ENCODE results near the gene IGDCC3.

Gene IGDCC3

DNA sequence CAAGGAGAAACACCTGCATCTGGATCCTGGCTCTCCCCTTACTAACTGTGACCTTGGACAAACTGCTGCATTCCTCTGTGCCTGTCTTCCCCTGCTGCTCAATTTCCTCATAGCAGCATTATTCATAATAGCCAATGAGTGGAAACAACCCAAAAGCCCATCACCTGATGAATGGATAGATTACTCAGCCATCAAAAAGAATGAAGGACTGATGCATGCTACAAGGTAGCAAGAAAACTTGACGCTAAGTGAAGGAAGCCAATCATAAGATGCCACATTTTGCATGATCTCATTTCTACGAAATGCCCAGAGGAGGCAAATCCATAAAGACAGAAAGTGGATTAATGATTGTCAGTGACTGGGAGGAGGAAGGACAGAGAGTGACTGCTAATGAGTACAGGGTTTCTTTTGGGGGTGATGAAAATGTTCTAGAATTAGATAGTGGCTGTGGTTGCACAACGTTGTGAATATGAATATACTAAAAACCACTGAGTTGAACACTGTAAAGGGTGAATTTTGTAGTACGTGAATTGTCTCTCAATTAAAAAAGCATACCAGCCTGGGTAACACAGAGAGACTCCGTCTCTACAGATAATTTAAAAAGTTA is 33.8 kb upstream of the IGDCC3 start:
- no peak for TF ChIP-seq ZNF274 (IDR thresholded peaks at IDR 0.05; ENCODE audit: low read depth, low read length)
- TF ChIP-seq YY1 (IDR thresholded peaks at IDR 0.05; ENCODE audit: insufficient read depth, insufficient read length): no peak
- TF ChIP-seq SUZ12 (IDR thresholded peaks at IDR 0.05; ENCODE audit: extremely low read depth, insufficient read depth, insufficient read length): no peak
- no peak for DNase-seq (ENCODE audit: low read depth, low spot score)
- H3K9me3 ChIP-seq (ENCODE audit: insufficient read depth, low read length): no peaks in the 10 kb centered on the region
- H3K9ac ChIP-seq (ENCODE audit: insufficient read length, low read depth): no peak overlapping the region
- H3K4me1 ChIP-seq (ENCODE audit: insufficient read depth, insufficient read length): peaks cover 33% of the 10 kb centered on the region
- H3K36me3 ChIP-seq (ENCODE audit: insufficient read depth, insufficient read length, low read length): peaks cover 11% of the 10 kb centered on the region
- no peaks in the 10 kb centered on the region for H3K27me3 ChIP-seq (ENCODE audit: insufficient read depth, insufficient read length)
- H3K4me3 ChIP-seq (ENCODE audit: insufficient read length, low read depth): no peak overlapping the region

DNA sequence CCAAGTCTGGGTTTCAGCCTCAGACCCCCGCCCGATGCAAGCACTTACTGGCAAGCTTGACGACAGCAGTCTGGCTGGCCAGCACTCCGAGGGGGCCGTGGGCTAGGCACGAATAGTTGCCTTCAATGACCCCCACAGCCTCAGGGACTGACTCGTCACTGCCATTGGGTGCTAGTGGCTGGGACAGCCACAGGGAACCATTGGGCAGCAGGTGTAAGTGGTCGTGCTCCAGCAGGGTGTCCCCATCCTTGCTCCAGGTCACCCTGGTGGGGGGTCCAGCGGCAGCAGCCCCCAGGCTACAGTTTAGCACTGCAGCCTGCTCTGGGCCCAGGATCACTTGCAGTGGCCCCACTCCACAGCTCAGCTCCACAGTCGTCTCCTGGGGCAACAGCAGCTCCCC is 33.2 kb upstream of the IGDCC3 start:
- Histone ChIP-seq H3K9ac (ENCODE audit: insufficient read length, low read depth) (no peak overlapping the region), H3K9me3 (ENCODE audit: insufficient read depth, low read length) (no peaks in the 10 kb centered on the region), H3K27me3 (ENCODE audit: insufficient read depth, insufficient read length) (no peaks in the 10 kb centered on the region), H3K36me3 (ENCODE audit: insufficient read depth, insufficient read length, low read length) (peaks cover 13% of the 10 kb centered on the region), H3K4me1 (ENCODE audit: insufficient read depth, insufficient read length) (peaks cover 33% of the 10 kb centered on the region), H3K4me3 (ENCODE audit: insufficient read length, low read depth) (no peak overlapping the region)
- no peak for TF ChIP-seq ZNF274 (IDR thresholded peaks at IDR 0.05; ENCODE audit: low read depth, low read length)
- no peak for TF ChIP-seq SUZ12 (IDR thresholded peaks at IDR 0.05; ENCODE audit: extremely low read depth, insufficient read depth, insufficient read length)
- no peak for TF ChIP-seq YY1 (IDR thresholded peaks at IDR 0.05; ENCODE audit: insufficient read depth, insufficient read length)
- DNase-seq (ENCODE audit: low read depth, low spot score): no peak

DNA sequence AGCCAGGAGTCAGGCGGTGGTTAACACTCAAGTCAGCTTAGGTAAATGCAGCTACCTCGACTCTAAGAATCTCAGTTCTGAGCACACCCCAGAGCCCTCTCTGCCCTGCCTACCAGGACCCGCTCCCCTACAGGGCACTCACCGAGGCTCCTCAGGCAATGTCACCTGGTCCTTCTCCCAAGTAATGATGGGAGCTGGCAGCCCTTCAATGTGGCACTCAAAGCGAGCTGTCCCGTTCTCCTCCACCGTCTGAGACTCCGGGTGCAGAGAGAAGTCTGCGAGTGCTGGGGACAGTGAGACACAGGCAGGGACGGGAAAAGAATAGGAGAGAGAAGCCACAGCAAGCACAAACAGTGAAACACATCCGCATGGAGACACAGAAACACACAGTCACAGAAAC is 32.2 kb upstream of the IGDCC3 start:
- Histone ChIP-seq H3K9ac (ENCODE audit: insufficient read length, low read depth) (no peak overlapping the region), H3K9me3 (ENCODE audit: insufficient read depth, low read length) (no peaks in the 10 kb centered on the region), H3K4me3 (ENCODE audit: insufficient read length, low read depth) (no peak overlapping the region), H3K4me1 (ENCODE audit: insufficient read depth, insufficient read length) (peaks cover 33% of the 10 kb centered on the region), H3K27me3 (ENCODE audit: insufficient read depth, insufficient read length) (no peaks in the 10 kb centered on the region), H3K36me3 (ENCODE audit: insufficient read depth, insufficient read length, low read length) (peaks cover 13% of the 10 kb centered on the region)
- DNase-seq (ENCODE audit: low read depth, low spot score): no peak
- TF ChIP-seq SUZ12 (IDR thresholded peaks at IDR 0.05; ENCODE audit: extremely low read depth, insufficient read depth, insufficient read length) (no peak), ZNF274 (IDR thresholded peaks at IDR 0.05; ENCODE audit: low read depth, low read length) (no peak), YY1 (IDR thresholded peaks at IDR 0.05; ENCODE audit: insufficient read depth, insufficient read length) (no peak)

DNA sequence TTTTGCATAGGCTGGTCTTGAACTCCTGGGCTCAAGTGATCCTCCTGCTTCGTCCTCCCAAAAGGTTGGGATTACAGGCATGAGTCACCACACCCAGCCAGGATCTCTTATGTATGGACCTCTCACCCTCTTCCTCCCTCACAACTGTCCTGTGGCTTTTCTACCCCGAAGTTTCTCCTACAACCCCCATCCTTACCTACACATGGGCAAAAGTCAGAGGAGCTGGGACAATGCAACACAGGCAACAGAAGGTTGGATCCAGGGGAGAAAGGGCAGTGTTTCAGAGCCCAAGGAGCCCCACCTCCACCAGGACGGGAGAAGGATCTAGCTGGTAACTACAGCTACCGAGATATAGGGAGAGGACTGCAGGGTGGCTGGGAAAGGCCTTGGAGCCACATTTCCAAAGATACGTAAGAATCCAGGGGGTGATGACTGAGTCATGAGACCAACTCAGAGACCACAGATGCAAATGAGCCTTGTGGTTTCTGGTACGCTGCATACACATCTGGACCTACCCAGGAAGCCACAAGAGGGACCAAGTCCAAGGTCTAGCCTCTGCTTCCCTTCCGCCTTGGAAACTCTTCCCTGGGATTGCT is 31.3 kb upstream of the IGDCC3 start:
- H3K36me3 ChIP-seq (ENCODE audit: insufficient read depth, insufficient read length, low read length): peaks cover 13% of the 10 kb centered on the region
- no peak for TF ChIP-seq YY1 (IDR thresholded peaks at IDR 0.05; ENCODE audit: insufficient read depth, insufficient read length)
- no peak for TF ChIP-seq ZNF274 (IDR thresholded peaks at IDR 0.05; ENCODE audit: low read depth, low read length)
- TF ChIP-seq SUZ12 (IDR thresholded peaks at IDR 0.05; ENCODE audit: extremely low read depth, insufficient read depth, insufficient read length): no peak
- no peaks in the 10 kb centered on the region for H3K9me3 ChIP-seq (ENCODE audit: insufficient read depth, low read length)
- no peaks in the 10 kb centered on the region for H3K27me3 ChIP-seq (ENCODE audit: insufficient read depth, insufficient read length)
- H3K4me1 ChIP-seq (ENCODE audit: insufficient read depth, insufficient read length): peaks cover 28% of the 10 kb centered on the region
- no peak overlapping the region for H3K9ac ChIP-seq (ENCODE audit: insufficient read length, low read depth)
- no peak overlapping the region for H3K4me3 ChIP-seq (ENCODE audit: insufficient read length, low read depth)
- DNase-seq (ENCODE audit: low read depth, low spot score): no peak

DNA sequence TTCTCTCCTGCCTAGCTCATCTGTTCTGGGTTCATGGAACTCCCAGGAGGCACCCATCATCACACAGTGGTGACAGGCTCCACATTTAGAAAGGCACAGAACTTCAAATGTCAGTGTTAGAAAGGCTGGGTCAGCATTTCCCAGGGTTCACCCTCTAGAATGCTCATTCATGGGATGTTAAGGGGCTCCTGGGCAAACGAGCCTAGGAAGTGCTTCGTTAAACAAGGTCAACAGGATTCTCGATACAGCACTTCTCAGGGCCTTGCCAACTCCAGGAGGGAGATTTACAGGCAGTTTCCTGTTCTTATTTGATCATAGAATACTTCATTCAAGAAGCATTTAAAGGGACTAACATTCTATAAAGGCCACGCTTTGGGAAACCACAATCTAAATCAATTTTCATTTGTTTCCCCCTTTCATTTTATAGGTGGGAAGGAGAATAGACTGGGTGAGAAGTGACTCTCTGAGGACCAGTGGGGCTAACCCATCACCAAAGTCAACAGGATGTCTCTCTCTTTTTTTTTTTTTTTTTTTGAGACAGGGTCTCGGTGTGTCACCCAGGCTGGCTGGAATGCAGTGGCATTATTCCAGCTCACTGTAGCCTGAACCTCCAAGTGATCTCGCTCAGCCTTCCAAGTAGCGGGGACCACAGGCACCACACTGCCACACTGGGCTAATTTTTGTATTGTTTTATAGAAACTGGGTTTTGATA is 30.7 kb upstream of the IGDCC3 start:
- no peak overlapping the region for H3K4me3 ChIP-seq (ENCODE audit: insufficient read length, low read depth)
- H3K36me3 ChIP-seq (ENCODE audit: insufficient read depth, insufficient read length, low read length): peaks cover 13% of the 10 kb centered on the region
- no peaks in the 10 kb centered on the region for H3K9me3 ChIP-seq (ENCODE audit: insufficient read depth, low read length)
- peaks cover 25% of the 10 kb centered on the region for H3K4me1 ChIP-seq (ENCODE audit: insufficient read depth, insufficient read length)
- no peak for DNase-seq (ENCODE audit: low read depth, low spot score)
- no peak for TF ChIP-seq YY1 (IDR thresholded peaks at IDR 0.05; ENCODE audit: insufficient read depth, insufficient read length)
- no peak for TF ChIP-seq SUZ12 (IDR thresholded peaks at IDR 0.05; ENCODE audit: extremely low read depth, insufficient read depth, insufficient read length)
- no peak for TF ChIP-seq ZNF274 (IDR thresholded peaks at IDR 0.05; ENCODE audit: low read depth, low read length)
- no peak overlapping the region for H3K9ac ChIP-seq (ENCODE audit: insufficient read length, low read depth)
- H3K27me3 ChIP-seq (ENCODE audit: insufficient read depth, insufficient read length): no peaks in the 10 kb centered on the region

DNA sequence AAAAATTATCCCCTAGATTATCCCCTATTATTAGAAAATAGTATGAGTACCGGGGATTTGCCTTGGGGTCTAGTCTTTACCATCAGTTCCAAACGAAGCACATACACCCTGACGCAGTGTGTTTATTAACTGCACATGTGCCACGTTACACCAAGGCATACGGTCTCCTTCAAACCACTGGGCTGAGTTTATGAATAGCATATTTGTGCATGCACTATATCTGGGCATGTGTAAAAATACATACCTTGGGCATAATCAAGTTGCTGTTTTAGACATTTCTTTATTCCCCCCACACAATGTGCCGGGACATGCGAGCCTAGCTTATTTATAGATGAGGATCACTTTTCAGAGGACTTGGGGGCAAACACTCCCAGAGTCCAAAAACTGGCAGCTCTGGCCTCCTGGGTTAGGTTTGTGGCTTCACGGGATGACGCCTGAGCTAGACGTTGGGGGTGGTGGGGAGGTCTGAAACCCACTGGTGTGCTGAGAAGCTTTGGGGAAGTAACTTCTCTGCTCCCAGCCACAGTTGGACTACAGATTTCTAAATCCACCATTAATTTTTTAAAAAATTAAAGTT is 28.7 kb upstream of the IGDCC3 start:
- Histone ChIP-seq H3K4me1 (ENCODE audit: insufficient read depth, insufficient read length) (peaks cover 20% of the 10 kb centered on the region), H3K27me3 (ENCODE audit: insufficient read depth, insufficient read length) (no peaks in the 10 kb centered on the region), H3K9ac (ENCODE audit: insufficient read length, low read depth) (no peak overlapping the region), H3K36me3 (ENCODE audit: insufficient read depth, insufficient read length, low read length) (peaks cover 13% of the 10 kb centered on the region), H3K4me3 (ENCODE audit: insufficient read length, low read depth) (no peak overlapping the region), H3K9me3 (ENCODE audit: insufficient read depth, low read length) (no peaks in the 10 kb centered on the region)
- no peak for DNase-seq (ENCODE audit: low read depth, low spot score)
- no peak for TF ChIP-seq SUZ12 (IDR thresholded peaks at IDR 0.05; ENCODE audit: extremely low read depth, insufficient read depth, insufficient read length)
- TF ChIP-seq YY1 (IDR thresholded peaks at IDR 0.05; ENCODE audit: insufficient read depth, insufficient read length): no peak
- TF ChIP-seq ZNF274 (IDR thresholded peaks at IDR 0.05; ENCODE audit: low read depth, low read length): no peak
